GM18519 (cell line): ENCODE measurements around the gene RPS18.
"Not testable (repeated sequence)": the region's sequence is repeated elsewhere in the genome, so short reads cannot be mapped to it uniquely, and the experiment has no call there.

ENCODE experiments used
- ATAC-seq: cut with Tn5 transposase; IDR thresholded peaks from one replicate; pipeline ENCODE4 v1.9.1; 2021; ENCODE audit warnings: mild to moderate bottlenecking, moderate library complexity; ENCODE audit not compliant: unreplicated experiment, low FRiP score

Gene RPS18

DNA sequence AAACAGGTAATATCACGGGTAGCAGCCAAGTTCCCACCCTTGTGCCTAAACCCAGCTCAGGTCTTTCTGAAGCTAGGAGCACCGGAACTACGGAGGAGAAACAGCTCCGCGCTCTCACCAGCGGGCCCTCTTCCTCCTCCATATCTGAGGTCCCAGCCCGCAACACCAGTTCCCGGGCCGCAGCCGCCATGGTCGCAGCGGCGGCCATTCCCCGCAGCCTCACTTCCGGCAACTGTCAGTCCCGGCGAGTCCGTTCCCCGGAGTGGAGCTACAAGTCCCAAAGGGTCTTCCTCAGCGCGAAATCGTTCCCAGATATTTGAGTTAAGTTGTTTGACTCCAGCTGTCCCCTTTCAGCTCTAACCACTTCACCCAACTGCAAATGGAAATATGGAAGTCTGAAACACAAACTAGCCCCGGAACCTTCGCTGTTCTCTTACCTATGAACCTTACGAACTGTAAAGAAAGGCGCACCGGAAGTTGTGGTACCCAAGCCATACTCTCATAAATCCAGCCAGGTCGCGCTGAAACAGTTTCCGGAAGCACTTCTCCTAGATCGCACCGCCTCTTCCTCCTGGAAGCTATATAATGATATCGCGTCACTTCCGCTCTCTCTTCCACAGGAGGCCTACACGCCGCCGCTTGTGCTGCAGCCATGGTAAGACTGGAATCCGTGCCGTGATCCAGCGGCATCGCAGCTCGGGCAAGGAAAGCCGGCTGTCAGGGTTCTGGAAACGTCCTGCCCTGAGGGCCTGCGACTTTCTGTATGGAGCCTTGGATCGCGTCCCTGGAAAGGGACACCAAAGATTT lies at the start of gene RPS18, which contains the start of gene VPS52:
RPS18 (plus strand) TSS at position 608 of the 807 bp plus-strand sequence; CDS start at position 653, 45 bp downstream.
VPS52 (minus strand) TSS at position 409 of the 807 bp plus-strand sequence; CDS start at position 208, 201 bp downstream.
- ATAC-seq, result peak; percentile 48

DNA sequence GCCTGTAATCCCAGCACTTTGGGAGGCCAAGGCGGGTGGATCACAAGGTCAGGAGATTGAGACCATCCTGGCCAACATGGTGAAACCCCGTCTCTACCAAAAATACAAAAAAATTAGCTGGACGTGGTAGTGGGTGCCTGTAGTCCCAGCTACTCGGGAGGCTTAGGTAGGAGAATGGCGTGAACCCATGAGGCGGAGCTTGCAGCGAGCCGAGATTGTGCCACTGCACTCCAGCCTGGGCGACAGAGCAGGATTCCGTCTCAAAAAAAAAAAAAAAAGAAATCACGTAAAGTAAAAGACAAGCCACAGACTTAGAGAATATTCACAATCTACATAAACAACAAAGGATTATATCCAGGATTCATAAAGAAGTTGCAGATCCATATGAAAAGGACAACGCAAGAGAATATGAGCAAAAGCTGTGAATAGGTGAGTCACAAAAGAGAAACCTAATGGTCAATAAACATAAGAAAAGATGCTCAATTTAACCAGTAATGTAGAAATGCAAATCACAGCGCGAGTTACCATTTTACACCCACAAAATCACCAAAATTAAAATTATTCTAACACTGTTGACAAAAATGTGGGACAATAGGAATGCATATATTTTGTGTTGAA lies 45.3 kb upstream of the RPS18 start:
- ATAC-seq, result not testable (repeated sequence)

DNA sequence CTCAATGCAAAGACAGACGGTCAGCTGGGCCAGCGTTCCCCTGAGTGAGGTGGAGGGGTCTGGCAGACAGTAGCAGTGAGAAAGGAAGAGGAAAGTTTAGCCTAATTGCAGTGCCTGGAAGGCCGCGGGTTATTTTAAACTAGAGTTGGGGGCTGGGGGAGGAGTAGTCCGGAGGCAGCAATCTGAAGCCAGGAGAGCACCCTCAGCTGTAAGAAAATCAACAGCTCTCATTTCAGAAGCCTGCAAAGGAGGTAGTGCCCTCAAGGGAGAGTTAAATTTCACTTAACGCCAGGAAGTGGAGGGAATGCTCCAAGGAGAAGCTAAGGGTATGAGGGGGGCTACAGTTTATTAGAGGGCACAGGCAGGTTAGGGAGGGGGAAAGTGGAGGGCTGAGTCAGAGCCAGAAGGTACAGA lies 36.6 kb upstream of the RPS18 start:
- ATAC-seq, result no peak

GRCh38 chr6:33236328-33236727 lies 35.5 kb upstream of the RPS18 start:
- no peak for ATAC-seq

- no peak for ATAC-seq
These were observed 35.0 kb upstream of the RPS18 start for GRCh38 chr6:33236852-33237251.

DNA sequence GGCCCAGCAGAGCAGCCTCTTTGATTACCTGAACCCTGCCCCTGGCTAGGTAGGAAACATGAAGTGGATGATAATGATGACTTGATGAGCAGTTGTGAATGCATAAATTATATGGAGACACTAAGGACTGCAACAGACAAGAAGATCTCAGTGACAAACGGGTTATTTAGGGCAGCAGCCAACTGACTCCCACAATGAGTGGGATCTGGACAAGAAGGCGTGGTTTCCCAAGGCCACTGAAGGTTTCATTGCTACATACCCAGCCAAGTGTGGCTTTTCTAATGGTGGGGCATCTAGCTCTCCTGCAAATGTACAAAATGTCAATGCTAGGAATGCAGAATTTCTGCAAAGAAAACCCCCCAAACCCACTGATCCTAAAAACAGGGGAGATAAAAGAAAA lies 34.1 kb upstream of the RPS18 start:
- no peak for ATAC-seq

DNA sequence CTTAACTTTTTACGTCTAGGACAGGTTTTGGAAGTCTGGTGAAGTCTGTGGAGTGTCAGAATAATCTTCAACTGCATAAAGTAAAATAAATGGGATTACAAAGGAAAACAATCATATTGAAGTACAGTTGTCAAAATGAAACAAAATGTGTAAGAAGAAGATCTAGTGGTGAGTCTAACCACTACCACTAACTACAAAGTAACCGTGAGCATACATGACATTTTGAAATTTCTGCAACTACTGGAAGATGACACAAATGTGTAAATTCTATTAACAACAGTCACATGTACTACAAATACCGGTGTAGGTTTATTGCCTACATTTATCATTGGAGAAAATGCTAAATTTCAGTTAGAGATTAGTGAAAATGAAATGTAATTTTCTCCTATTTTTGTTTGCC lies 29.9 kb upstream of the RPS18 start:
- ATAC-seq, result no peak

GRCh38 chr6:33243476-33243875 lies 28.4 kb upstream of the RPS18 start:
- no peak for ATAC-seq

GRCh38 chr6:33247977-33248642 lies 23.8 kb upstream of the RPS18 start:
- ATAC-seq, result no peak

DNA sequence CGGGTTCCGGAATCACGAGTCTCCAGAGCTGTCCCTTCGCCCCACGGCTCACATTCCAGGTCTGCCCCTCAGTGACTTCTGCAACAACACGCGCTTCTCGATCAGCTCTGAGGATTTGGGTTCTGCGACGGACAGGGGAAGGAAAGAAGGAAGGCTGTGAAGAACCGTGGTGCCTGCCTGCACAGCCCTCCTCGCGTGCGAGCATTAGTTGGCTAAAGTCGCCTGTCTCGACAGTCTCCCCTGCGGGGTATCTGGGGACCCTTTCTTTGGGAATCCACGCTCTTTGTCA lies 23.3 kb upstream of the RPS18 start:
- no peak for ATAC-seq

- ATAC-seq, result peak; percentile 89
These were observed 22.7 kb upstream of the RPS18 start for GRCh38 chr6:33248932-33249731.

DNA sequence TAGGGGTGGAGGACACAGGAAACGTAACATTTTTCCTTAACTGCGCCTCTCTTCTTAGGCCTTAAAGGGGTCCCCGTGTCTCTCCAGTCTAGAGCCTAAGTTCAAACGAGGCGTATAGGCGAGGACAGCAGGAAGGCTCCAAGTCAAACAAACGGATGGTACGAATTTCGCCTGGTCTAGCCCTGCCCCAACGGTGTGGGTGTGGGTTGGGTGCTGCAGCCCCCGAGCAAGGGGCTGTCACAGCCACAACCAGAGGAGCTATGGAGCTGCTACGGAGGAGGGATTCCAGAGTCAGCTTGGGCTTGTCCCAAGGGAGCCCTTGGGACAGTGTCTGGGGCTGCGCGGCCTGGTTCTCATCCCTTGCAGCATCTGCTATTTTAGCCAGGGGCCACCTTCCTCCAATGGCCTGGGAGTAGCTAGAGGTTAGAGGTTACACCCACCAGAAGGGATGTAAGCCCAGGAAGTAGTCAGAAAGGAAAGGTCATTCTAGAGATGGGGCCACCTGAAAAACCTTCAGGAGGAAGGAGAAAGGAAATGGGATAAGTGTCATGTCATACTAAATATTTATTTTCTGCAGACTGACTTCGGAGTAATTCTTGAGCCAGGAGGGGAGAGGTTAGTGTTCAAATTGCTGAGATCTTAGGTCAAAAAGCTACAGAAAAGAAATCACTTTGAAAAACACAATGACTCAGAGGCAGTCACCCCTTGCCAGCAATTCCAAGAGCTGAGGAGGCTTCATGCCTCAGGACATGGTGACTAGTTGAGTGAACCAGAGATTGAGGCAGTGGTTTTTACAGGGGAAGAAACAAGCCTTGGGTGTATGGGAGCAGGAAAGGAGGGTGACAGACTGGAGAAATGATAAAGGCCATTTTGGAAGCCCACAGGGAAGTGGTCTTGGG lies 21.9 kb upstream of the RPS18 start:
- no peak for ATAC-seq

DNA sequence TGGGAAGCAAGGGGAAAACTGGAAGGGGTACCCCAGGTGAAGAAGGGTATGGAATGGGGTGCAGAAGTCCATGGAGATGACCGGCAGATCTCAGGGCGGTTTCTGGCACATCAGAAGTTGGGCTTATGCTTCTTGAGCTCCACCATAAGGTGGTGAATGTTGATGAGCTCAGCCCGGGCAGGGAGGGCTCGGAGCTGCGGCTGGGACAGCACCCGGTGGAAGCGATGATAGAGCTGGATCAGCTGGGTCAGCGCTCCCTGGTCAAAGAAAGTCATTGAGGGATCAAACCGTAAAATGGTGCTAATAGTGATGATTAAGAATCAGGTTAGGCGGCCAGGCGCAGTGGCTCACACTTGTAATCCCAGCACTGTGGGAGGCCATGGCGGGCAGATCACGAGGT lies 21.1 kb upstream of the RPS18 start:
- no peak for ATAC-seq

DNA sequence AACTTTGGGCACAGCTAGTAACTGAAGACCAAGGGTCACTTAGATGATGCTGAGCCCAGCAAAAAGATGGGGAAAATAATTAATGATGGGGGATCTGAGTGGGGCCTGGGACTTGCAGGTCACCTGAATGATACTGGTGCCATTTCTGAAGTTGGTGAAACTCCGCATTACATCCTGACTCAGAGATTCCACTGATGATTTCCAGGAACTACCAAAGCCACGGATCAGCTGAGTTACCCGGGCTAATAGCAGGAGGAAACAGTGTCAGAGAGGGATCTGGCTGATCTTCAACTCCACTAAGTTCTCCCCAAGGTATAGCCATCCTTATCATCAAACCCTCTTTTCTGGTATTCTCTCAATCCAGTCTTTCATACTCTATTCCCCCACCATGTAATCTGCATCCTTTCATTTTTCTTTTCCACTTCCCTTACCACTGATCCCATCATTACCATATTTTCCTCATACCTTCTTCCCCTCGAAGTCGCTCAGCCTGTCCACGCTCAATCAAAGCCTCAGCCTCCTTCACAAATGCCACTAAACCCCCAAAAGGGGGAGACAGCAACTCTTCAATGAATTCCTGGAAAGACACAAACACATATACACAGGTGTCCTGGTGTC lies 20.4 kb upstream of the RPS18 start:
- no peak for ATAC-seq

- no peak for ATAC-seq
These were observed 19.1 kb upstream of the RPS18 start for GRCh38 chr6:33252759-33253158.

GRCh38 chr6:33254591-33254990 lies 17.3 kb upstream of the RPS18 start:
- no peak for ATAC-seq

DNA sequence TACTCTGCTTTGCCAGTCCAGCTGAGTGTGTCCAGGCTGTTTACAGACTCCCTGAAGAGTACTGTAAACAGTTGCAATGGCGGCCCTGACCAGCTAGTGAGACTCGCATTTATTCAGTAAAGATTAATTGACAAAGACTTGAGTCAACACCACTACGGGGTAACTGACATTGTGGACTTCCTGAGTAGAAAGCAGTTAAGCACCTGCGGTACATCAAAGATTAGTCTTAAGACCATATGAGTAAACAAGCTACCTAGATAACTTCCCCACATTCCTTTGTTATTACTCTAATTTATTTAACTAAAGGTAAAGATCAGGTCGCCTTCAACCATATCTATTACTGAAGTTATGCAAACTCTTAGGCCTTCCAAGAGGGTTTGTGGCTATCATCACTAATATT lies 12.8 kb upstream of the RPS18 start:
- ATAC-seq, result no peak

GRCh38 chr6:33262490-33262889 lies 9.4 kb upstream of the RPS18 start:
- not testable (repeated sequence) for ATAC-seq

DNA sequence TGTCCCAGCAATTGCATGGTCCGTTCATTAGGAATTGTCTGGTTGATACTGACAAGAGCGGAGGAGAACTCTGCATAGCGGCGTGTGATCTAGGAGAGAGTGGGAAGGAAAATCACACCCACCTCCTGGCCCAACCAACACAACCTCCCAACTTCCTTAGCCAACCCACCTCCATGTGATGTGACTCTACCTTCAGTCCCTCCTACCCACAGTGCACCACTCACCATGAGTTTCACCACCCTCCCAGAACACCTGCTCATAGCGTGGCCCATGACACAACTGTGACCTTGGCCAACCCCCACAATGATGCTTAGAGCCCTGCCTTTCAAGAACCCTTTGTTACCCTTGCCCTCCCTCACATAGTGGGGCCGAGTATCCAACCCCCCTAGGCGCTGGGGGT lies 7.9 kb upstream of the RPS18 start:
- no peak for ATAC-seq
